Activated CD4-positive, alpha-beta T cell treated with anti-CD3 and anti-CD28 coated beads for 4 hours (primary cell): Measurements from ENCODE around the gene COL1A2.

Experiments
- DNase-seq, 2 donors: peaks; one replicate each; pipeline ENCODE4 v3.0.0-alpha.2; 2020

Gene COL1A2

GRCh38 chr7:94394437-94395140, at the start of gene COL1A2:
Gene COL1A2 (plus strand): TSS chr7:94394895. CDS start chr7:94395032, 137 bp downstream.
- DNase-seq, result no peak

GRCh38 chr7:94345907-94346306, 48.8 kb upstream of the COL1A2 start:
- no peak for DNase-seq

- DNase-seq, result no peak
Observed at GRCh38 chr7:94348142-94348541, 46.6 kb upstream of the COL1A2 start.

GRCh38 chr7:94350734-94351133, 44.0 kb upstream of the COL1A2 start:
- DNase-seq, result no peak

- DNase-seq, result no peak
Observed at GRCh38 chr7:94351703-94352102, 43.0 kb upstream of the COL1A2 start.

- DNase-seq, result no peak
Observed at GRCh38 chr7:94352887-94353286, 41.8 kb upstream of the COL1A2 start.

- DNase-seq, result no peak
Observed at GRCh38 chr7:94354953-94355352, 39.7 kb upstream of the COL1A2 start.

GRCh38 chr7:94355454-94355853, 39.2 kb upstream of the COL1A2 start:
- DNase-seq, result no peak

- no peak for DNase-seq
Observed at GRCh38 chr7:94357076-94357475, 37.6 kb upstream of the COL1A2 start.

- no peak for DNase-seq
Observed at GRCh38 chr7:94360926-94361325, 33.8 kb upstream of the COL1A2 start.

GRCh38 chr7:94362276-94362675, 32.4 kb upstream of the COL1A2 start:
- no peak for DNase-seq

GRCh38 chr7:94364816-94365215, 29.9 kb upstream of the COL1A2 start:
- DNase-seq, result no peak

GRCh38 chr7:94366163-94366562, 28.5 kb upstream of the COL1A2 start:
- no peak for DNase-seq

- DNase-seq, result no peak
Observed at GRCh38 chr7:94366832-94367231, 27.9 kb upstream of the COL1A2 start.

- no peak for DNase-seq
Observed at GRCh38 chr7:94367949-94368348, 26.7 kb upstream of the COL1A2 start.

- no peak for DNase-seq
Observed at GRCh38 chr7:94368371-94368791, 26.3 kb upstream of the COL1A2 start.

GRCh38 chr7:94374231-94374630, 20.5 kb upstream of the COL1A2 start:
- no peak for DNase-seq

- no peak for DNase-seq
Observed at GRCh38 chr7:94374721-94375566, 19.8 kb upstream of the COL1A2 start.

- DNase-seq, result no peak
Observed at GRCh38 chr7:94375691-94376090, 19.0 kb upstream of the COL1A2 start.

GRCh38 chr7:94376281-94376680, 18.4 kb upstream of the COL1A2 start:
- DNase-seq, result no peak

GRCh38 chr7:94378356-94378755, 16.3 kb upstream of the COL1A2 start:
- no peak for DNase-seq

GRCh38 chr7:94380264-94380663, 14.4 kb upstream of the COL1A2 start:
- no peak for DNase-seq

GRCh38 chr7:94382132-94382531, 12.6 kb upstream of the COL1A2 start:
- DNase-seq, result no peak

GRCh38 chr7:94382746-94383145, 11.9 kb upstream of the COL1A2 start:
- DNase-seq, result no peak
